GM21360 (cell line): ENCODE measurements around the gene PGR.

Source experiments
- ATAC-seq: cut with Tn5 transposase; IDR thresholded peaks from one replicate; pipeline ENCODE4 v1.9.1; 2021; ENCODE audit warnings: mild to moderate bottlenecking, moderate library complexity; ENCODE audit not compliant: unreplicated experiment

Gene PGR

GRCh38 chr11:101083335-101083734 is 46.3 kb downstream of the PGR start:
- ATAC-seq: no peak

- no peak for ATAC-seq
These were observed 46.8 kb downstream of the PGR start for GRCh38 chr11:101082813-101083212.

- ATAC-seq: no peak
These were observed 65.9 kb downstream of the PGR start for GRCh38 chr11:101063706-101064105.

GRCh38 chr11:101061606-101062005 is 68.0 kb downstream of the PGR start:
- ATAC-seq: no peak

GRCh38 chr11:101059331-101059730 is 70.3 kb downstream of the PGR start:
- no peak for ATAC-seq

- ATAC-seq: no peak
These were observed 76.1 kb downstream of the PGR start for GRCh38 chr11:101053492-101053891.

GRCh38 chr11:101051677-101052076 is 77.9 kb downstream of the PGR start:
- ATAC-seq: no peak

GRCh38 chr11:101049813-101050212 is 79.8 kb downstream of the PGR start:
- ATAC-seq: no peak

GRCh38 chr11:101049123-101049522 is 80.5 kb downstream of the PGR start:
- ATAC-seq: no peak

GRCh38 chr11:101048479-101048878 is 81.1 kb downstream of the PGR start:
- ATAC-seq: no peak

GRCh38 chr11:101046947-101047346 is 82.7 kb downstream of the PGR start:
- ATAC-seq: no peak

- ATAC-seq: no peak
These were observed 84.2 kb downstream of the PGR start for GRCh38 chr11:101045415-101045814.

- no peak for ATAC-seq
These were observed 85.7 kb downstream of the PGR start for GRCh38 chr11:101043940-101044339.

GRCh38 chr11:101035872-101036271 is 93.7 kb downstream of the PGR start:
- no peak for ATAC-seq

GRCh38 chr11:101034076-101034475 is 95.5 kb downstream of the PGR start:
- ATAC-seq: no peak

GRCh38 chr11:101032991-101033390 is 96.6 kb downstream of the PGR start:
- ATAC-seq: no peak

GRCh38 chr11:101031713-101032112 is 97.9 kb downstream of the PGR start:
- ATAC-seq: no peak

- peak; percentile 70 for ATAC-seq
These were observed 98.9 kb downstream of the PGR start for GRCh38 chr11:101030692-101031091.

- ATAC-seq: no peak
These were observed 99.6 kb downstream of the PGR start for GRCh38 chr11:101030015-101030414.

GRCh38 chr11:101028644-101029043 is 101.0 kb downstream of the PGR start:
- no peak for ATAC-seq

GRCh38 chr11:101022256-101022655 is 107.4 kb downstream of the PGR start:
- ATAC-seq: no peak

GRCh38 chr11:101019870-101020269 is 109.7 kb downstream of the PGR start:
- ATAC-seq: no peak

- no peak for ATAC-seq
These were observed 114.9 kb downstream of the PGR start for GRCh38 chr11:101014600-101015285.
